ENCODE data around the gene SDCCAG8.

The SDCCAG8 gene

GRCh38 chr1:243499711-243500110 is 243.9 kb downstream of the SDCCAG8 start:
- no peak for DNase-seq (ENCODE audit: low read depth in 2 of 2, low spot score in 1 of 2)

DNA sequence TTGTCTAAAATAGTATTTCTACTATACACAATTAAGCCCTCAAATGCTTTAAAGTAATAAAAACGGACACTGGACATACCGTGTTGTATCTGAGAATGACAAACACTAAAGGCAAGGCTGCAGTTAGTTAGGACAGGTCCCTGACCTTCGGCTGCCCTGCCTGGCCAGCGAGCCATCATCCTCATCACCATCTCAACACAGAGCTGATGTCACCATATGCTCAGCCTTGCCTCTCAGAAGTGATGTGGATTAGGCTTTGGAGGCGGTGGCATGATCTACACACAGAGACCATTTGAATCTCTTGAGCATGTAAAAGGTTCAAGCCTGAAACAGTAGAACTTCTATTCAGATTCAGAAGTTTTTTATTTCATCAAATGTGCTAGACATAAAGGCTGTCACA is 244.7 kb downstream of the SDCCAG8 start:
- no peak for DNase-seq (ENCODE audit: low read depth in 2 of 2, low spot score in 1 of 2)

DNA sequence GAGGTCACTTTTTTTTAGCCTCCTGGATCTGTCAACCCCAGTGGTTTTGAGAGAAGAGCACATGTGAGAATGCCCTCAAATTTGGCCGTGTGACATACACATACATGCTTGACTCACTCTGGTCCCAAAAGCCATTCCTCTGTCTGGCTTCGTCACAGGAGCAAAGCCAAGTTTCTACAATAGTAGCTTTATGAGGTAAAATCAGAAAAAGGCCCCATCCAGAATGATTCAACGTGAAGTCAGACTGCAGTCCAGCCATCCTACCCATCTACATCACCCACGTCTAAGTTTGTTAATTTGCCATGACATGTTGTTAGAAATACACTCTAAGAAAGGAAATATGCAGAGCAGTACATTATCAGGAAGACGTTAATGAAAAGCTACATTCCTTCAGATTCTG is 245.2 kb downstream of the SDCCAG8 start:
- no peak for DNase-seq (ENCODE audit: low read depth in 2 of 2, low spot score in 1 of 2)

GRCh38 chr1:243503155-243503554 is 247.3 kb downstream of the SDCCAG8 start:
- DNase-seq (ENCODE audit: low read depth in 2 of 2, low spot score in 1 of 2), result no peak

GRCh38 chr1:243505986-243506689 is 250.3 kb downstream of the SDCCAG8 start:
- DNase-seq (ENCODE audit: low read depth in 2 of 2, low spot score in 1 of 2), result no peak

- no peak for DNase-seq (ENCODE audit: low read depth in 2 of 2, low spot score in 1 of 2)
Observed at GRCh38 chr1:243507001-243507671, 251.3 kb downstream of the SDCCAG8 start.

- DNase-seq (ENCODE audit: low read depth in 2 of 2, low spot score in 1 of 2), result no peak
Observed at GRCh38 chr1:243507672-243508302, 251.9 kb downstream of the SDCCAG8 start.

GRCh38 chr1:243508303-243508713 is 252.5 kb downstream of the SDCCAG8 start:
- DNase-seq (ENCODE audit: low read depth in 2 of 2, low spot score in 1 of 2), result no peak

DNA sequence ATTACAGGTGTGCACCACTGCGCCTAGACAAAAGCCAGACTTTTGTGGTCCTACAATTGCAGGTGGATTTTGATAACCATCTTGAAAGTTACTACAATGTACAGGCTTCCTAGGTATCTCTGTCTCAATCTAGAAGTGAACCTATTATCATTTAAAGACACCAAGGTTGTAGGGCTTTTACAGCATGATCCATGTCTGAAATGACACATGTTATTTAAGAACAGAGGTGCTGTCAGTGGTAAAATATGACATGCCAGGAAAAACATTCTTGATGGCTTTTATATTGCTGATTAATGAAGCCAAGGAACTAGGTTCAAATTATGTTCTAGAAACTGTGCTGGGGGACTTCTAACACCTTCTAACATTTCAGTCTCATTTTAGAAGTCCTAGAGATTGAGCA is 253.1 kb downstream of the SDCCAG8 start:
- no peak for DNase-seq (ENCODE audit: low read depth in 2 of 2, low spot score in 1 of 2)

- DNase-seq (ENCODE audit: low read depth in 2 of 2, low spot score in 1 of 2), result no peak
Observed at GRCh38 chr1:243510928-243511327, 255.1 kb downstream of the SDCCAG8 start.

DNA sequence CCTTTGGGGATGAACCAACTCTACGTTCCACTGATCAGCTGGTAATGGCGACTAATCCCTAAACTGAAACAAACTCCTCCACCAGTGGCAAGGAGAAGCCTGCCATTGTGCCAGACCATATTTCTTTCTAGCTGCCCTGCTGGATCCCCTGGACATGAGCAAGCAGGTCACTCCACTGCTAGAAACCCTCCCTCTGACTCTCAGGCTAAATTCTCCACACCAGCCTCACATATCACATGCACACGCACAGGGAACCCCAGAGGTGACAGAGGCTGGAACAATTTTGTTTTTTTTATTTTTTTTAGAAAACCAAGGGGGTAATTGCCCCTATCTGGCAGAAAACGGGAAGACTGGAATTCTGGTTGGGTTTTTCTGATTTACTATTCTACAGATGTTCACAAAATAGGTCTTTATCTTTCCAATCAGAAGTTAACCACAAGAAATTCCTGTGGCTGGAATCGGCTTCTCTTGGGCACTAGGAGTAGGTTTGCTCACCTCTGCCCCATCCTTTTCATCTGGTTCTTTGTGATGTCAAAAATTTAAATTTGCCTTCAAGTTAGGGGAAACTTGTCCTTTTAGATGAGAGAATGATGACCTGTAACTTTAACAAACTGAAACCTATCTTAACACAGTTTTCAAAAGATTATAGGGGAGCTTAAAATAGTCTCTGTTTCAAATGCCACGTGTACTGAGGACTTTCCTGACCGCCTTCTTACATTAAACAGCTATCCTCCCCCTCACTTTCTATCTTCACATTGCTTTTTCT is 258.1 kb downstream of the SDCCAG8 start:
- no peak for DNase-seq (ENCODE audit: low read depth in 2 of 2, low spot score in 1 of 2)

GRCh38 chr1:243514927-243515326 is 259.1 kb downstream of the SDCCAG8 start:
- DNase-seq (ENCODE audit: low read depth in 2 of 2, low spot score in 1 of 2), result no peak

GRCh38 chr1:243520831-243521230 is 265.0 kb downstream of the SDCCAG8 start:
- no peak for DNase-seq (ENCODE audit: low read depth in 2 of 2, low spot score in 1 of 2)

- no peak for DNase-seq (ENCODE audit: low read depth in 2 of 2, low spot score in 1 of 2)
Observed at GRCh38 chr1:243523766-243524165, 267.9 kb downstream of the SDCCAG8 start.

DNA sequence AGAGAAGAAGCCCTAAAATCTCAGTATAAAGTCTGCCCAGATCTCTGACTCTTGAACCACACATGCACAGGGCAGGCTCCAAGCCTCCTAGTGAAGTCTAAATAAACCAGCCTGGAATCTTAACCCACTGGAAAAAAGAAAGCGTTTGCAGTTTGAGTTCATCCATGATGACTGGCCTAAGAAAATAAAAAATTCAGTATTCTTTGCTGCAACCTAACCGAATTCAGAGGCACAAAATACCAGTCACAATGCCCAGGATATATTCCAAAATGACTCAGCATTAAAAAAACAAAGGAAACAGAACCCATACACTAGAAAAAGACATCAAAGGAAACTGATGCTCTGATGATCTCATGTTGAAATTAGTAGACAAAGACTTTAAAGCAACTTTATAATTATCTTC is 269.2 kb downstream of the SDCCAG8 start:
- no peak for DNase-seq (ENCODE audit: low read depth in 2 of 2, low spot score in 1 of 2)

DNA sequence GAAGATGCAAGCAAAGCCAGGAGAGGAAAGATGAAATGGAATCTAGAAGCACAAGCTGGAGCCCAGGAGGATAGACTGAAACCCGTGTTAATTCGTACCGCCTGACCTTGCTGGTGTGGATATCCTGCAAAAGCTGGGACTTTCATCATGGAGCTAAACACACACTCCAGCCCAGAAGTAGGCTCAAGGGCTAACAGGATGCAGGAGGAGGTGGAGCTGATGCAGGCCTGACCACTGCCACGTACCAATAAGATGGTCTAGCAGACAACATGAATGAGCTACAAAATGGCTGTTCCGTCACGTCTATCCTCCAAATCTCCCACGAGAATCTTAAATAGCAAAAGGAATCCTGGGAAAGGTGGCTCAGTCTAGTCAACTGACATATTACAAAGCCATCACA is 270.3 kb downstream of the SDCCAG8 start:
- no peak for DNase-seq (ENCODE audit: low read depth in 2 of 2, low spot score in 1 of 2)

DNA sequence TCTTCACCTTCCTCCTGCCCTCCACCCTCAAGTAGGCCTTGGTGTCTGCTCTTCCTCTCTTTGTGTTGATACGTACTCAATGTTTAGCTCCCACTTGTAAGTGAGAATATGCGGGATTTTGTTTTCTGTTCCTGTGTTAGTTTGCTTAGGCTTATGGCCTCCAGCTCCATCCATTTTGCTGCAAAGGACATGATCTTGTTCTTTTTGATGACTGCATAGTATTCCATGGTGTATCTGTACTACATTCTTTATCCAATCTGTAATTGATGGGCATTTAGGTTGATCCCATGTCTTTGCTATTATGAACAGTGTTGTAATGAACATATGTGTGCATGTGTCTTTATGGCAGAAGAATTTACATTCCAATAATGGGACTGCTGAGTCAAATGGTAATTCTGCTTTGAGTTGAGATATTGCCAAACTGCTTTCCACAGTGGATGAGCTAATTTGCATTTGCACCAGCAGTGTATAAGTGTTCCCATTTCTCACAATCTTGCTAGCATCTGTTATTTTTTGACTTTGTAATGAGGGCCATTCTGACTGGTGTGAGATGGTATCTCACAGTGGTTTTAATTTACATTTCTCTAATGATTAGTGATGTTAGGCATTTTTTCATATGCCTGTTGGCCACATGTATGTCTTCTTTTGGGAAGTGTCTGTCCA is 272.7 kb downstream of the SDCCAG8 start:
- no peak for DNase-seq (ENCODE audit: low read depth in 2 of 2, low spot score in 1 of 2)

GRCh38 chr1:243529512-243529911 is 273.7 kb downstream of the SDCCAG8 start:
- no peak for DNase-seq (ENCODE audit: low read depth in 2 of 2, low spot score in 1 of 2)

GRCh38 chr1:243535014-243535413 is 279.2 kb downstream of the SDCCAG8 start:
- DNase-seq (ENCODE audit: low read depth in 2 of 2, low spot score in 1 of 2), result no peak

DNA sequence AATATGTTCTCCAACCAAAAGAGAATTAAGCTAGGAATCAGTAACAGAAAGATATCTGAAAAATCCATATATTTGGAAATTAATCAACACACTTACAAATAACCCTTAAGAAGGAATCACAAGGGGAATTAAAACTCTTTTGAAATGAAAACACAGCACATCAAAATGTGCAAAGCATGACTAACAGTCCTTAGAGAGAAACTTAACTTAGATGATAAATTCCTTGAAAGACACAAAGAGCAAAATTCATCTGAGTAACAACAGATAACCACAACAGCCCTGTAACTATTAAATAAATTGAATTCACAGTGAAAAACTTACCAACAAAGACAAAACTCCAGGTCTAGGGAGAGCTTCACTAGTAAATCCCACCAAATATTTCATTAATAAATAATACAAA is 283.8 kb downstream of the SDCCAG8 start:
- DNase-seq (ENCODE audit: low read depth in 2 of 2, low spot score in 1 of 2), result no peak

DNA sequence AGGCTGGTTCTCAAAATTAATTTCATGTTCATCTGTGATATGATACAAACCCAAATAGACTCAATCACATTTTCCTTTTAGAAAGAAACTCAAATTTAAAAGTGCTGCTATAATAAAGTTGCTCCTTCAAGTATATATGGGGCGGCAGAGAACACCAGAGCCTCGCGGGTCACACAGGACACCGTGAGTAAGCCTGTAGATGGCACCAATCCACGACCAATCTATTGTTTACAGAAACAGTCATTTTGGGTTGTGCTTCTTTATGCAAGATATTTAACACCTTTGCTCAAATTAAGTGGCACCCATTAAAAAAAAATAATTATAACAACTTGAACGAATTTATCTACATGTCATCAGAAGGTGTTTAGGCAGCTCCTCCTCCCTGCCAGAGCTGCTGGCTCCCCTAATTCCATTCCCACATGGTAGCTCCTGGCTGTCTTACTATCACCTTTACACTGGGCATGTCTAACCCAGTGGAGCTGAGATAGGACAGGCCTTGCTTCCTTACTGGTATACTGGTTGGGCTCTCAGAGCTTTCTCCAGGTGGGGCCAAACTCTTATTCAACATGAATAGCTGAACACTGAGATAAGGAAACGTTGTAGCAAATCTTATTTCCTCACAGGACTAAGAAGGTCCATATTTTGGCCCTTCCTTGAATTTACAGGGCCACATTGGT is 287.0 kb downstream of the SDCCAG8 start:
- no peak for DNase-seq (ENCODE audit: low read depth in 2 of 2, low spot score in 1 of 2)

All from stimulated activated CD8-positive, alpha-beta memory T cell treated with anti-CD3 and anti-CD28 coated beads, Interleukin-4, amount 100 ng/mL, for 4 hours (primary cell).